HFFc6 (cell line): ENCODE data around the gene HCLS1. TPM values are rescaled to one million over a fixed set of nuclear protein-coding genes. Genes with fewer than 3 reads are reported as not detected.

ENCODE experiments used
- DNase-seq: peaks from one replicate; pipeline ENCODE4 v3.0.0-alpha.2; 2018
- H3K27ac Mint-ChIP-seq: 2 replicates; pipeline ENCODE4 v1.8.0; 2020; ENCODE audit warnings: mild to moderate bottlenecking, mixed read lengths
- H3K27me3 Mint-ChIP-seq: 2 replicates; pipeline ENCODE4 v1.8.0; 2021; ENCODE audit warnings: mild to moderate bottlenecking, moderate library complexity, mixed read lengths; ENCODE audit not compliant: insufficient read depth
- H3K36me3 Mint-ChIP-seq: 2 replicates; pipeline ENCODE4 v1.8.0; 2021; ENCODE audit warnings: low read depth, mixed read lengths
- H3K4me1 Mint-ChIP-seq: 2 replicates; pipeline ENCODE4 v1.8.0; 2020; ENCODE audit warnings: low read depth, mixed read lengths
- H3K4me3 Mint-ChIP-seq: 2 replicates; pipeline ENCODE4 v1.8.0; 2020; ENCODE audit warnings: mild to moderate bottlenecking, moderate library complexity, mixed read lengths
- H3K9me3 Mint-ChIP-seq: 2 replicates; pipeline ENCODE4 v1.8.0; 2020; ENCODE audit warnings: mild to moderate bottlenecking, mixed read lengths
- CTCF ChIP-seq: fragments of 200-600 bp; sonication (generic); IDR thresholded peaks from 2 replicates; pipeline ENCODE4 v1.5.0; 2021; ENCODE audit warnings: antibody characterized with exemption, mild to moderate bottlenecking
- total RNA-seq, 6 experiments: library from RNA; stranded (reverse); fragmentation: NEBNext Ultra II Directional; extraction: Animal tissue kit (Norgen Biotek cat#: 25700); gene quantifications; 2 replicates in 1 of 6; 3 replicates in 5 of 6; pipeline ENCODE4 v1.2.3, GENCODE V29; 2021

Gene HCLS1
- total RNA-seq, 6 experiments from 2014 or later, result 0.47 to 6.6 (median 5.3) TPM

GRCh38 chr3:121654493-121655385 lies 6.0 kb downstream of the HCLS1 start:
- no peaks in the 10 kb centered on the region; the same call in 1 of the 2 replicates for H3K27me3 Mint-ChIP-seq
- no peak overlapping the region for H3K27ac Mint-ChIP-seq
- H3K4me1 Mint-ChIP-seq, result peaks cover 6% of the 10 kb centered on the region
- no peak for TF ChIP-seq CTCF
- no peak for DNase-seq
- no peaks in the 10 kb centered on the region for H3K36me3 Mint-ChIP-seq
- no peaks in the 10 kb centered on the region for H3K9me3 Mint-ChIP-seq
- H3K4me3 Mint-ChIP-seq, result no peak overlapping the region

GRCh38 chr3:121651684-121652083 lies 9.0 kb downstream of the HCLS1 start:
- Mint-ChIP-seq H3K4me1 (peaks cover 6% of the 10 kb centered on the region), H3K4me3 (no peak overlapping the region), H3K27me3 (no peaks in the 10 kb centered on the region), H3K9me3 (no peaks in the 10 kb centered on the region), H3K27ac (no peak overlapping the region), H3K36me3 (no peaks in the 10 kb centered on the region)
- TF ChIP-seq CTCF, result no peak
- DNase-seq, result no peak

DNA sequence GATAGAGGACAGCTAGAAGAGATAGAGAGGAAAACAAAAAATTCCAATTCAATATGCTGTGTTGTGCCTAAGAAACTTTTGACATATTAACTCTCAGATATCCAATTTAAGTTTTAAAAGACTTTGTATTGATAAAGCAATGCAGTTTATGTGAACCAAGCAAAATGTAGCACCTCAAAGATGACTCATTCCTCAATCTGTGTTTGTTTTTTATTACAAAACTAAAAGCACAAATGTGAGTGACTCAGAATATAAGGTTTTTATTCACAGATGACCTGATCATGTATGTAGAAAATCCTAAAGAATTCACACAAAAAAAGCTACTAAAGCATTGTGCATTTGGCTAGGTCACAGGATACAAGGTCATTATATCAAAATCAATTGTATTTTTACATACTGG lies 11.1 kb downstream of the HCLS1 start:
- Mint-ChIP-seq H3K27ac (no peak overlapping the region), H3K9me3 (no peaks in the 10 kb centered on the region), H3K4me1 (peaks cover 6% of the 10 kb centered on the region), H3K27me3 (no peaks in the 10 kb centered on the region), H3K36me3 (no peaks in the 10 kb centered on the region), H3K4me3 (no peak overlapping the region)
- TF ChIP-seq CTCF, result no peak
- no peak for DNase-seq

- DNase-seq, result no peak
- H3K4me1 Mint-ChIP-seq, result peaks cover 6% of the 10 kb centered on the region
These were observed 12.3 kb downstream of the HCLS1 start for GRCh38 chr3:121648219-121648958.

GRCh38 chr3:121645054-121645453 lies 15.6 kb downstream of the HCLS1 start:
- no peak overlapping the region for H3K4me3 Mint-ChIP-seq
- no peak for TF ChIP-seq CTCF
- H3K9me3 Mint-ChIP-seq, result no peaks in the 10 kb centered on the region
- H3K4me1 Mint-ChIP-seq, result no peaks in the 10 kb centered on the region
- H3K27me3 Mint-ChIP-seq, result no peaks in the 10 kb centered on the region; the same call in 1 of the 2 replicates
- H3K36me3 Mint-ChIP-seq, result no peaks in the 10 kb centered on the region
- no peak overlapping the region for H3K27ac Mint-ChIP-seq
- no peak for DNase-seq

More at GRCh38 chr3:121648219-121648958, 12.3 kb downstream of the HCLS1 start:
- H3K9me3 Mint-ChIP-seq, result no peaks in the 10 kb centered on the region
- H3K27ac Mint-ChIP-seq, result no peak overlapping the region
- H3K36me3 Mint-ChIP-seq, result no peaks in the 10 kb centered on the region
- H3K27me3 Mint-ChIP-seq, result no peaks in the 10 kb centered on the region
- H3K4me3 Mint-ChIP-seq, result no peak overlapping the region
- no peak for TF ChIP-seq CTCF
